Prostate gland (tissue), 2 donors: ENCODE results near the gene BUD31.

Experiments used
- POLR2A ChIP-seq: fragments of 450-650 bp; IDR thresholded peaks from one replicate; pipeline ENCODE4 v1.6.1; 2016; ENCODE audit warnings: antibody characterized with exemption, mild to moderate bottlenecking
- POLR2AphosphoS5 ChIP-seq: sonication (generic); formaldehyde crosslinking; IDR thresholded peaks from one replicate; pipeline ENCODE4 v1.6.1; 2017; ENCODE audit warnings: antibody characterized with exemption
- TF ChIP-seq, protein P1 (sequence below), 4 experiments: fragments of 200-600 bp in 2 of 4; fragments of 450-650 bp in 2 of 4; sonication (generic) in 2 of 4; IDR thresholded peaks; 1 replicate in 3 of 4; 2 replicates in 1 of 4; pipeline ENCODE4 v1.5.1; 2016 to 2019; ENCODE audit warnings: antibody characterized with exemption in 4 of 4, mild to moderate bottlenecking in 2 of 4, moderate library complexity in 2 of 4

DNA sequence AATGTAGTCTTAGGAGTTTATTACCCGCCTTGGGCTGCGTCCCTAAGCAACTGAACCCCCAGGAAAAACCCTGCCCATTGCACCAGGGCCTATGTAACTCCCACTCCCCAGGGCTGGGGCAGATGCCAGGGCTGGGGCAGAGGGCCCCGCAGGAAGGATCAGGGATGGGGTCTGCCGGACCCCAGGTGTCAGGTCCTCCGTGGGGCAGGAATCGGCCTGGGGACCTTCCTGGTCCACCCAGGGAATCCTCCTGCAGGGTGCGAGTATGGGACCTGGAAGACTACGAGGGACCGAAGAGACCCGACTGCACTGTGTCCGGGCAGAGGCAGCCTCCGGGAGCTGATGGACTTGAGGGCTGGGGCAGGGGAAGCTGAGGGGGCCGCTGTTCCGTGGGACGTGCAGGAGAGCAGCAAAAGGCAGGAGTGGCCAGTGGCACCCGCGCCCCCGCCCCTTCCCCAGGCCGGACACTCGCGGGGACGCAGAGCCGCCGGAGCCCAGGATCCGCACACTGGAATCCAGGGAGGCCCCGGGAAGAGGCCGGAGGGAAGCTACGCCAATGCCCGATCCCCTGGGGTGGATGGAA, 59.7 kb downstream of the BUD31 start:
- TF ChIP-seq POLR2A: no peak
- TF ChIP-seq, protein P1, sequence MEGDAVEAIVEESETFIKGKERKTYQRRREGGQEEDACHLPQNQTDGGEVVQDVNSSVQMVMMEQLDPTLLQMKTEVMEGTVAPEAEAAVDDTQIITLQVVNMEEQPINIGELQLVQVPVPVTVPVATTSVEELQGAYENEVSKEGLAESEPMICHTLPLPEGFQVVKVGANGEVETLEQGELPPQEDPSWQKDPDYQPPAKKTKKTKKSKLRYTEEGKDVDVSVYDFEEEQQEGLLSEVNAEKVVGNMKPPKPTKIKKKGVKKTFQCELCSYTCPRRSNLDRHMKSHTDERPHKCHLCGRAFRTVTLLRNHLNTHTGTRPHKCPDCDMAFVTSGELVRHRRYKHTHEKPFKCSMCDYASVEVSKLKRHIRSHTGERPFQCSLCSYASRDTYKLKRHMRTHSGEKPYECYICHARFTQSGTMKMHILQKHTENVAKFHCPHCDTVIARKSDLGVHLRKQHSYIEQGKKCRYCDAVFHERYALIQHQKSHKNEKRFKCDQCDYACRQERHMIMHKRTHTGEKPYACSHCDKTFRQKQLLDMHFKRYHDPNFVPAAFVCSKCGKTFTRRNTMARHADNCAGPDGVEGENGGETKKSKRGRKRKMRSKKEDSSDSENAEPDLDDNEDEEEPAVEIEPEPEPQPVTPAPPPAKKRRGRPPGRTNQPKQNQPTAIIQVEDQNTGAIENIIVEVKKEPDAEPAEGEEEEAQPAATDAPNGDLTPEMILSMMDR (IDR thresholded peaks at IDR 0.05): no peak
- TF ChIP-seq POLR2AphosphoS5: no peak
